Astrocyte of the spinal cord (primary cell): Measurements from ENCODE around the gene CXXC5.

ENCODE experiments used
- DNase-seq: peaks from one replicate; pipeline ENCODE4 v3.0.0; 2011; ENCODE audit warnings: low read depth, low spot score
- H3K4me3 ChIP-seq: 2 replicates; pipeline ENCODE4 v1.5.1; 2011; ENCODE audit warnings: low read depth, mild to moderate bottlenecking, low read length, moderate library complexity
- in situ Hi-C: cut with HindIII; loops from 2 replicates; pipeline ENCODE4 v1.10.0; 2017; ENCODE audit warnings: low sequenced_read_pairs
- TF ChIP-seq, protein P1 (sequence below): IDR thresholded peaks from 2 replicates; pipeline ENCODE4 v1.5.1; 2012; ENCODE audit warnings: low read depth, mild to moderate bottlenecking, low read length, inconsistent platforms

CXXC5 gene

GRCh38 chr5:139647506-139648204, 494 bp upstream of the CXXC5 start:
- H3K4me3 ChIP-seq, result peak overlapping the region; percentile 89
- no peak for DNase-seq
- in situ Hi-C loops, result loop anchor here (25.0 kb wide), 1 partner anchor 115 kb away; no protein-coding TSS in a partner anchor
- TF ChIP-seq, protein P1, sequence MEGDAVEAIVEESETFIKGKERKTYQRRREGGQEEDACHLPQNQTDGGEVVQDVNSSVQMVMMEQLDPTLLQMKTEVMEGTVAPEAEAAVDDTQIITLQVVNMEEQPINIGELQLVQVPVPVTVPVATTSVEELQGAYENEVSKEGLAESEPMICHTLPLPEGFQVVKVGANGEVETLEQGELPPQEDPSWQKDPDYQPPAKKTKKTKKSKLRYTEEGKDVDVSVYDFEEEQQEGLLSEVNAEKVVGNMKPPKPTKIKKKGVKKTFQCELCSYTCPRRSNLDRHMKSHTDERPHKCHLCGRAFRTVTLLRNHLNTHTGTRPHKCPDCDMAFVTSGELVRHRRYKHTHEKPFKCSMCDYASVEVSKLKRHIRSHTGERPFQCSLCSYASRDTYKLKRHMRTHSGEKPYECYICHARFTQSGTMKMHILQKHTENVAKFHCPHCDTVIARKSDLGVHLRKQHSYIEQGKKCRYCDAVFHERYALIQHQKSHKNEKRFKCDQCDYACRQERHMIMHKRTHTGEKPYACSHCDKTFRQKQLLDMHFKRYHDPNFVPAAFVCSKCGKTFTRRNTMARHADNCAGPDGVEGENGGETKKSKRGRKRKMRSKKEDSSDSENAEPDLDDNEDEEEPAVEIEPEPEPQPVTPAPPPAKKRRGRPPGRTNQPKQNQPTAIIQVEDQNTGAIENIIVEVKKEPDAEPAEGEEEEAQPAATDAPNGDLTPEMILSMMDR, result no peak

- in situ Hi-C loops, result loop anchor here (25.0 kb wide), 1 partner anchor 113 kb away; no protein-coding TSS in a partner anchor
- TF ChIP-seq, protein P1, result no peak
- peak overlapping the region; percentile 89 for H3K4me3 ChIP-seq
- DNase-seq, result peak; percentile 34
These were observed 1.2 kb downstream of the CXXC5 start for GRCh38 chr5:139649082-139649991.

GRCh38 chr5:139650031-139650688, 2.0 kb downstream of the CXXC5 start:
- peak overlapping the region; percentile 89 for H3K4me3 ChIP-seq
- TF ChIP-seq, protein P1, result peak; percentile 53
- DNase-seq, result peak; percentile 39
- in situ Hi-C loops, result no loop called here

GRCh38 chr5:139650689-139651042, 2.5 kb downstream of the CXXC5 start:
- TF ChIP-seq, protein P1, result no peak
- in situ Hi-C loops, result no loop called here
- H3K4me3 ChIP-seq, result peak overlapping the region; percentile 89
- peak; percentile 25 for DNase-seq

GRCh38 chr5:139651043-139651834, 3.1 kb downstream of the CXXC5 start:
- DNase-seq, result peak; percentile 51
- TF ChIP-seq, protein P1, result no peak
- H3K4me3 ChIP-seq, result peak overlapping the region; percentile 89
- in situ Hi-C loops, result no loop called here
